ENCODE results near the gene RBM20. TPM values are rescaled to one million over a fixed set of nuclear protein-coding genes. Genes with fewer than 3 reads are reported as not detected.
"Not testable (repeated sequence)": the region's sequence is repeated elsewhere in the genome, so short reads cannot be mapped to it uniquely, and the experiment has no call there.

RBM20 gene
- total RNA-seq, 3 donors from 2014 or later, result 0.03 TPM; not detected in 2

GRCh38 chr10:110649347-110650264, 5.5 kb downstream of the RBM20 start:
- DNase-seq (no peak), ATAC-seq (no peak)
- no peaks in the 10 kb centered on the region for H3K9me3 Mint-ChIP-seq
- H3K27me3 Mint-ChIP-seq (ENCODE audit: low read depth), result peaks cover 60% of the 10 kb centered on the region
- H3K4me1 Mint-ChIP-seq (ENCODE audit: low read depth), result peaks cover 11% of the 10 kb centered on the region
- H3K4me3 Mint-ChIP-seq, result no peak overlapping the region
- no peaks in the 10 kb centered on the region for H3K36me3 Mint-ChIP-seq (ENCODE audit: insufficient read depth)

GRCh38 chr10:110650265-110650668, 6.1 kb downstream of the RBM20 start:
- DNase-seq (no peak), ATAC-seq (no peak)
- Mint-ChIP-seq H3K36me3 (ENCODE audit: insufficient read depth) (no peaks in the 10 kb centered on the region), H3K4me1 (ENCODE audit: low read depth) (peaks cover 8% of the 10 kb centered on the region), H3K9me3 (no peaks in the 10 kb centered on the region), H3K4me3 (no peak overlapping the region), H3K27me3 (ENCODE audit: low read depth) (peaks cover 55% of the 10 kb centered on the region)

DNA sequence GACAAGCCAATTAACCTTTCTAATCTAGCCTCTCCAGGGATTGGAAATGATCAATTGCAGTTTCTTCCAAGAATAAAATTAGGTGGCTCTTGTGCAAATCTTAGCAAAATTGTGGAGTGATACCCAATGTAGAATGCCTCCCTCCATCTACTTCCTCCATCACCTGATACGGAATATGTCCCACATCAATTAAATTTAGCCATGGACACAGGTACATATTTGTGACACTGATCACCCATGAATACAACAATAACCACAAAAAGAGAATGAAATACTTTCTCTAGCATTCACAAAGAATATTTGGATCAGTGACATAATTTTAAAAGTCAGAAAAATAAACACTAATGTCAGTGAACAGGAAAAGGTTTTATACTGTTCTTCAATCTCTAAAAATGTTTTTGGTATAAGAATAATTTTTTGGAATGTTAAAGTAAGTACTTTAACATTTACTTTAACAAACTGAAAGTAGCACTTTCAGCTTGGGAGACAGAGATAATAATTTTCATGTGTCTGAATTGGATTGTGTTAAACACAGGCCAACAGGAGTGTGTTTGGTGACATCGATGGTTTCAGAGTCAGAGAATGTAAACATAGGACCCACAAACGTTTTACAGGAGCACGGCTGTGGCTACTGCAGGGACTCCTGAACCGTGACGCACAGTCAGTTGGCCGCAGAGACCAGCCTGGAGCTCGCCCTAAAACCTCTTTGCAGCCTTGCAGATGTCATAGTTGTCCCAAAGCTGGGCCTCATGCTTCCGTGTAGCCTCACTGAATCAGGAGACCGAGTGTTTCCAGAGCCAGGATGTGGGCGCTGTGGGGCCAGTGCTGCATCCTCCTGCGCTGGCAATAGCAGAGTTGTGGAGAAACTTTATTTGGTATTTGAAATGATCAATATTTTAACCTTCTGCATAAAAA, 7.2 kb downstream of the RBM20 start:
- peaks cover 8% of the 10 kb centered on the region for H3K4me1 Mint-ChIP-seq (ENCODE audit: low read depth)
- no peak for ATAC-seq
- no peaks in the 10 kb centered on the region for H3K36me3 Mint-ChIP-seq (ENCODE audit: insufficient read depth)
- no peak for DNase-seq
- H3K27me3 Mint-ChIP-seq (ENCODE audit: low read depth), result peaks cover 51% of the 10 kb centered on the region
- no peak overlapping the region for H3K4me3 Mint-ChIP-seq
- no peaks in the 10 kb centered on the region for H3K9me3 Mint-ChIP-seq

GRCh38 chr10:110652475-110653118, 8.5 kb downstream of the RBM20 start:
- Mint-ChIP-seq H3K36me3 (ENCODE audit: insufficient read depth) (no peaks in the 10 kb centered on the region), H3K27me3 (ENCODE audit: low read depth) (peaks cover 46% of the 10 kb centered on the region), H3K4me3 (no peak overlapping the region), H3K4me1 (ENCODE audit: low read depth) (peaks cover 8% of the 10 kb centered on the region), H3K9me3 (no peaks in the 10 kb centered on the region)
- DNase-seq (no peak), ATAC-seq (no peak)

DNA sequence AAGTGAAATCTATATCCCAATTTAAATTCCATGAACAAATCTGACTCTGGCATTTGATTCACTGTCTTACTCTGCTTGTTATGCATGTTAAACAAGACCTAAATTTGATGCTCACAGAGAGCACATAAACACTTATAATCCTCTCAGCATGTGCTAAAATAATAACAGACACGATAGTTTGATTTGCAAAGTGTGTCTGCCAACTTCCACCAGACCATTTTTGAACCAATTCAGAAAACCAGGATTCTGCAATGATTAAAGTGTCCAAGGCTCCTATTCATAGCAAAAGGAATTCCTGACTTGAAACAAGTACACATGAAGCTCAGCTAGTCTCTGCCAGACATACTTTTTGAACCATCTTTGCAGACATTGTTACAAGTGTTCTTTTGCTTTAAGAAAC, 11.2 kb downstream of the RBM20 start:
- Mint-ChIP-seq H3K36me3 (ENCODE audit: insufficient read depth) (no peaks in the 10 kb centered on the region), H3K4me1 (ENCODE audit: low read depth) (peaks cover 7% of the 10 kb centered on the region), H3K4me3 (no peak overlapping the region), H3K27me3 (ENCODE audit: low read depth) (peaks cover 24% of the 10 kb centered on the region), H3K9me3 (no peaks in the 10 kb centered on the region)
- ATAC-seq (no peak), DNase-seq (no peak)

DNA sequence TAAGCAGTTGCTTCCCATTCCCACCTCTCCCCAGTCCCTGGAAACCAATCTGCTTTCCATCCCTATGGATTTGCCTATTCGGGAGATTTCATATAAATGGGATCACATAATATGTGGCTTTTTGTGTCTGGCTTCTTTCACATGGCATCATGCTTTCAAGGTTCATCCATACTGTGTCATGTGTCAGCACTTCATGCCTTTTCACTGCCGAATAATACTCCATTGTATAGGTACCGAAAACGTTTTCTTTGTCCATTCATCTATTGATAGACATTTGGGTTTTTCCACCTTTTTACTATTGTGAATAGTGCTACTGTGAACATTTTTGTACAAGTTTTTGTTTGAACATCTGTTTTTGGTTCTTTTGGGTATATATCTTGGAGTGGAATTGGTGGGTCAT, 12.5 kb downstream of the RBM20 start:
- H3K4me1 Mint-ChIP-seq (ENCODE audit: low read depth), result peaks cover 4% of the 10 kb centered on the region
- ATAC-seq (no peak), DNase-seq (no peak)
- no peaks in the 10 kb centered on the region for H3K9me3 Mint-ChIP-seq
- H3K4me3 Mint-ChIP-seq, result no peak overlapping the region
- H3K36me3 Mint-ChIP-seq (ENCODE audit: insufficient read depth), result no peaks in the 10 kb centered on the region
- peaks cover 18% of the 10 kb centered on the region for H3K27me3 Mint-ChIP-seq (ENCODE audit: low read depth)

DNA sequence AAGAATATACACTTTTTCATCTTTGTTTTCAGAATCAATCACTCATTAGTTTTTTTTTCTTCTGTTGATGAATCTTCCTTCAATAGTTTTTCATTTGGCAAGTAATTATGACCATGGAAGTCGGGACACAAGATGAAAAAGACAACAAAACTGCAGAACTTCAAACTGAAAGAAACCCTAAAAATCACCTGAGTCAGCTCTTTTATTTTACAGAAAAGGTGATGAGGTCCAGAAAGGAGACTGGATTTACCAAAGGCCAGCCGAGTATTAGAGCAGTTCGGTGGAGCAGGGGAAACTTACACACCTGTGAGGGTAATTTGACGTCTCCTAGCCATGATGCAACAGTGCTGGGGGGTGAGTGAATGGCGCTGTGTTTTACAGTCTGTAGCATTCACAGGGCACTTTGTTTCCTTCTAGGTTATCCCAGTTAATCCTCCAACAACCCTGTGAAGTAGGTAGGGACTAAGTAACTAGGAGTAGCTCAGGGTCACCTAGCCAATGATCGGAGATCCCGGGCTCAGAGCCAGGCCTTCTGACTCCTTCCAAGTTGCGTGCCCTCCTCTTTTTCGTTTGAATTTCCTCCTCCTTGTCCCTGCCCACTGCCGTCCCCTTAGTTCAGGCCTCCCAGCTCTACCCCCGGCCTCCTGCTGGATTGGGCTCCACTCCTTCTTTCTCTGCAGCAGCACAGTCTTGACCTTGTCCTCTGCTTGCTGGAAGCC, 14.0 kb downstream of the RBM20 start:
- Mint-ChIP-seq H3K4me1 (ENCODE audit: low read depth) (peaks cover 5% of the 10 kb centered on the region), H3K27me3 (ENCODE audit: low read depth) (peaks cover 16% of the 10 kb centered on the region), H3K9me3 (no peaks in the 10 kb centered on the region), H3K4me3 (no peak overlapping the region), H3K36me3 (ENCODE audit: insufficient read depth) (no peaks in the 10 kb centered on the region)
- ATAC-seq (no peak), DNase-seq (no peak)

- DNase-seq (no peak), ATAC-seq (no peak)
- Mint-ChIP-seq H3K4me1 (ENCODE audit: low read depth) (peaks cover 5% of the 10 kb centered on the region), H3K36me3 (ENCODE audit: insufficient read depth) (no peaks in the 10 kb centered on the region), H3K9me3 (no peaks in the 10 kb centered on the region), H3K4me3 (no peak overlapping the region), H3K27me3 (ENCODE audit: low read depth) (peaks cover 10% of the 10 kb centered on the region)
These were observed 15.4 kb downstream of the RBM20 start for GRCh38 chr10:110659558-110659957.

- not testable (repeated sequence) for H3K9me3 Mint-ChIP-seq; H3K27me3 Mint-ChIP-seq (ENCODE audit: low read depth); DNase-seq; H3K4me3 Mint-ChIP-seq; H3K4me1 Mint-ChIP-seq (ENCODE audit: low read depth); ATAC-seq; H3K36me3 Mint-ChIP-seq (ENCODE audit: insufficient read depth)
These were observed 16.2 kb downstream of the RBM20 start for GRCh38 chr10:110660289-110660688.

DNA sequence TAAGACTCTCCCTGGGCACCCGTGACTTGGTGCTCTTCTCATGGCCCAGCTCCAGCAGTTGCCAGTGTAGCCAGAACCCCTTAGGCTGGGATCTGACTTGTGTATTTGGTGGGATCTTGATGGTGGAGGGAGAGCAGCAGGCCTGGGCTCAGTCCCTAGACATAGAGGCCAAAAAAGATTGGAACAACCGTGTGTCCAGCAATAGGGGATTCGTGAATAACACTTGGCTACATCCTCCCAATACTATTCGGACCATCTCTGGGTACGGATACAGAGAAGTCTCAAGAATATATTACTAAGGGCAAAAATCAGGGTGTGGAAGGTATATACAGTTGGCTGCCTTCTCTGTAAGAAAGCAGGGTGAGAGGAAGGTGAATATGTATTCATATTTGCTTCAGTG, 17.2 kb downstream of the RBM20 start:
- H3K27me3 Mint-ChIP-seq (ENCODE audit: low read depth), result peaks cover 6% of the 10 kb centered on the region
- H3K36me3 Mint-ChIP-seq (ENCODE audit: insufficient read depth), result no peaks in the 10 kb centered on the region
- no peak for DNase-seq
- no peak for ATAC-seq
- no peak overlapping the region for H3K4me3 Mint-ChIP-seq
- peaks cover 5% of the 10 kb centered on the region for H3K4me1 Mint-ChIP-seq (ENCODE audit: low read depth)
- no peaks in the 10 kb centered on the region for H3K9me3 Mint-ChIP-seq

GRCh38 chr10:110664483-110665420, 20.6 kb downstream of the RBM20 start:
- no peaks in the 10 kb centered on the region for H3K36me3 Mint-ChIP-seq (ENCODE audit: insufficient read depth)
- H3K9me3 Mint-ChIP-seq, result no peaks in the 10 kb centered on the region
- DNase-seq (no peak), ATAC-seq (no peak)
- H3K4me3 Mint-ChIP-seq, result no peak overlapping the region
- peaks cover 2% of the 10 kb centered on the region for H3K27me3 Mint-ChIP-seq (ENCODE audit: low read depth)
- H3K4me1 Mint-ChIP-seq (ENCODE audit: low read depth), result peaks cover 5% of the 10 kb centered on the region

DNA sequence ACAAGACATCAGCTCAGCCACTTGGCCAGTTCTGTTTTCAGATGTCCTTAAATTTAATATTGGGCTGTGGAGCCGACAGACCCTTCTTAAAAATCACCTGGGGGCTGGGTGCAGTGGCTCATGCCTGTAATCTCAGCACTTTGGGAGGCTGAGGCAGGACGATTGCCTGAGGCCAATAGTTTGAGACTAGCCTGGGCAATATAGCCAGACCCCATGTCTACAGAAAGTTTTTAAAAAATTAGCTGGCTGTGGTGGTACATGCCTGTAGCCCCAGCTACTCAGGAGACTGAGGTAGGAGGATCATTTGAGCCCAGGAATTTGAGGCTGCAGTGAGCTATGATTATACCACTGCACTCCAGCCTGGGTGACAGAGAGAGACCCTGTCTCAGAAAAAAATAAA, 22.1 kb downstream of the RBM20 start:
- H3K9me3 Mint-ChIP-seq; H3K36me3 Mint-ChIP-seq (ENCODE audit: insufficient read depth); H3K27me3 Mint-ChIP-seq (ENCODE audit: low read depth); ATAC-seq; DNase-seq; H3K4me3 Mint-ChIP-seq; H3K4me1 Mint-ChIP-seq (ENCODE audit: low read depth): not testable (repeated sequence)

DNA sequence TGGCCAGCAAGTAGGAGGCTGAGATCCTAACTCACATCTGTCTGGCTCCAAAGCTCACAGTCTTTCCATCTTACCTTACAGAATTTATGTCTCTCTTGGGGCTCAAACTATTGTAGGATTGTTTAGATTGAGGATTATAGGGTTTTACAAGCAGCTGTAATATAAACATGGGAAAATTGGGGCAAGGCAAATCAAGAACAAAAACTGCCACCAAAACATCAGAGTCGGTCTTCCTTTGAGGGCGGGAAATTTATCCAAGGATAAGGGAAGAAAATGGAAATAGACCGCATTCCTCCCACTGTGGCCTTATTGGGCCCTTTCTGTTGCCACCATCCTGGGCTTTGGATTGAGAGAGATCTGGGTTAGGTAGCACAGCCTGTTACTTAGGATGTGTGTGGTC, 22.5 kb downstream of the RBM20 start:
- Mint-ChIP-seq H3K4me1 (ENCODE audit: low read depth) (peaks cover 2% of the 10 kb centered on the region), H3K9me3 (no peaks in the 10 kb centered on the region), H3K36me3 (ENCODE audit: insufficient read depth) (no peaks in the 10 kb centered on the region), H3K4me3 (no peak overlapping the region), H3K27me3 (ENCODE audit: low read depth) (peaks cover 2% of the 10 kb centered on the region)
- ATAC-seq, result no peak
- no peak for DNase-seq

All from activated T-cell treated with anti-CD3 and anti-CD28 coated beads, Interleukin-2, amount 50 U/mL, for 4 hours (primary cell).